Tibial nerve (tissue), 3 donors: ENCODE results near the gene NUDT12.

ENCODE experiments used
- CTCF ChIP-seq, 5 experiments: fragments of 200-600 bp in 3 of 5; fragments of 450-650 bp in 2 of 5; sonication (generic) in 3 of 5; IDR thresholded peaks; one replicate each; pipeline ENCODE4 v1.5.1; 2016 to 2019; ENCODE audit warnings: antibody characterized with exemption in 5 of 5, mild to moderate bottlenecking in 3 of 5, moderate library complexity in 2 of 5
- POLR2A ChIP-seq, 2 donors: fragments of 450-650 bp; IDR thresholded peaks; one replicate each; pipeline ENCODE4 v1.6.1; 2017; ENCODE audit warnings: antibody characterized with exemption in 2 of 2, mild to moderate bottlenecking in 2 of 2, moderate library complexity in 2 of 2

DNA sequence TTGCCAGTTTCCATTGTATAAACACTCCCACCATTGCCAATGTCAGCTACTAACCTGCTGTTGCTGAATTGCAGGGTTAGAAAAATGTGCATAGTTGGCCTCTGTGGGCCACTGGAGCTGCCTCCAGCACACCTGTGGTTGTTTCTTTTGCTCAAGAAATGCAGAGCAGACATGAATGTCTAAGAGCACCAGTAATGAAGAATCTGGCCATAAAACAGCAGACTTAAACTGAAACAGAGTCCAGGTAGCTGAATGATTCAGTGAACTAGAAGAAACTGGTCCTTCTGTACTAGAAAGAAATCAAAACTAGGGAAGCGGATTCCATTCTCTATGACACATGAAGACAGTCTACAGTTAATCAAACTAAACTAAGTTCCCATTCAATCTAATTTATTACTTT is 48.2 kb downstream of the NUDT12 start:
- no peak for TF ChIP-seq CTCF (IDR thresholded peaks at IDR 0.05)
- no peak for TF ChIP-seq POLR2A (IDR thresholded peaks at IDR 0.05)
